GM12874 (cell line): ENCODE data around the gene PEPD.

ENCODE experiments used
- CTCF ChIP-seq: IDR thresholded peaks from 2 replicates; pipeline ENCODE4 v1.5.1; 2011; ENCODE audit warnings: low read depth, mild to moderate bottlenecking, control low read depth, low read length, moderate library complexity; ENCODE audit not compliant: insufficient read depth

The PEPD gene

GRCh38 chr19:33430674-33431277 lies 90.8 kb downstream of the PEPD start:
- peak; percentile 84 for TF ChIP-seq CTCF

- no peak for TF ChIP-seq CTCF
Observed at GRCh38 chr19:33429891-33430673, 91.5 kb downstream of the PEPD start.

GRCh38 chr19:33428627-33429125 lies 92.9 kb downstream of the PEPD start:
- TF ChIP-seq CTCF: no peak

GRCh38 chr19:33427801-33428626 lies 93.6 kb downstream of the PEPD start:
- no peak for TF ChIP-seq CTCF

- TF ChIP-seq CTCF: no peak
Observed at GRCh38 chr19:33426621-33427361, 94.8 kb downstream of the PEPD start.

GRCh38 chr19:33424181-33424580 lies 97.4 kb downstream of the PEPD start:
- TF ChIP-seq CTCF: no peak
